Body of pancreas (tissue), 4 donors: ENCODE measurements around the gene PHETA2. TPM values are rescaled to one million over a fixed set of nuclear protein-coding genes. Genes with fewer than 3 reads are reported as not detected.
A peak's percentile ranks its signal among the peaks of the same experiment; 100 is the strongest.

ENCODE experiments used
- ATAC-seq: fragments of 150-250 bp; one replicate; pipeline ENCODE4 v1.9.1; 2016
- DNase-seq, 4 donors: peaks; one replicate each; pipeline ENCODE4 v3.0.0-alpha.2; 2019
- H3K27ac ChIP-seq, 4 donors: fragments of 200-600 bp; sonication (generic); 1 replicate in 3 of 4; 2 replicates in 1 of 4; pipeline versions ENCODE4 v1.5.1 to v1.6.1; 2016 to 2019; ENCODE audit warnings: mild to moderate bottlenecking in 1 of 4, mixed read lengths in 1 of 4, moderate library complexity in 1 of 4
- H3K27me3 ChIP-seq, 2 donors: fragments of 200-600 bp; sonication (generic); one replicate each; pipeline ENCODE4 v1.6.0; 2016; ENCODE audit warnings: mild to moderate bottlenecking in 1 of 2
- H3K36me3 ChIP-seq, 2 donors: fragments of 200-600 bp; sonication (generic); replicated peaks in 1 of 2; 2 replicates each; pipeline ENCODE4 v1.5.1; 2016; ENCODE audit warnings: low read depth in 2 of 2; ENCODE audit not compliant: insufficient read depth in 1 of 2
- H3K4me1 ChIP-seq: fragments of 200-600 bp; sonication (generic); one replicate; pipeline ENCODE4 v1.6.0; 2016
- H3K4me3 ChIP-seq, 2 donors: fragments of 200-600 bp; sonication (generic); 1 replicate in 1 of 2; 2 replicates in 1 of 2; pipeline ENCODE4 v1.5.1; 2016 to 2019
- H3K9me3 ChIP-seq, 3 donors: fragments of 200-600 bp; sonication (generic); 1 replicate in 2 of 3; 2 replicates in 1 of 3; pipeline ENCODE4 v1.5.1; 2016
- POLR2A ChIP-seq, 3 donors: fragments of 450-650 bp; IDR thresholded peaks; one replicate each; pipeline ENCODE4 v1.6.1; 2016; ENCODE audit warnings: antibody characterized with exemption in 3 of 3, mild to moderate bottlenecking in 2 of 3
- WGBS, 2 donors: methylation state at CpG; one replicate each; pipeline ENCODE4 v1.1.5; 2017; 5-methylcytosine and 5-hydroxymethylcytosine counted together
- intact Hi-C: fragments of 100-400 bp; cut with DNase I; formaldehyde crosslinking; loops from one replicate; pipeline ENCODE4 v1.15.1; 2023
- total RNA-seq, 2 donors: library from RNA; depleted of rRNA; stranded (reverse); fragments of >200 nt; gene quantifications; one replicate each; pipeline ENCODE4 v1.1.0, GENCODE V29; 2016
- TF ChIP-seq, protein P1 (sequence below), 7 experiments: fragments of 450-650 bp in 4 of 7; fragments of 200-600 bp in 3 of 7; sonication (generic) in 3 of 7; IDR thresholded peaks; one replicate each; pipeline ENCODE4 v1.5.1; 2016 to 2019; ENCODE audit warnings: antibody characterized with exemption in 7 of 7

PHETA2 gene
- total RNA-seq, 2 donors from 2014 or later: 9.2 to 12.2 TPM

DNA sequence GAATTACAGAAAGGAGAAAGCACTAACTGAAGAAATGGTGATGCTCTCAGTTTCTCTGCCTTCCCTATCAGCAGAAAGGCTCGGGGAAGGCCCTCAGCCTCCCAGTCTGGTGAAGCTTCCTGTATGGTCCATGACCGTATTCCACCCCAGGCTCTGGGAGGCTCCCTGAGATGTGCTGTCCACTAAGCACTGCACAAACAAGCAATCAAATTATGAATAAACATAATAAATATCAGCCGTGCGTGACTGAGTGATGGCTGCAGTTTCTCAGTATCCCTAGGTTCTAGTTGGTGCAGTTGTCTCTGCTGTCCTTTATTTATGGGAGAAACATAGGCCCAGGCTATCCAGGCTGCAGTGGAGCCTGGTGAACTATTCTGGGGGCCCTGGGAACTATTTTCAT is 9.1 kb downstream of the PHETA2 start:
- no peak for TF ChIP-seq POLR2A (IDR thresholded peaks at IDR 0.05)
- TF ChIP-seq, protein P1, sequence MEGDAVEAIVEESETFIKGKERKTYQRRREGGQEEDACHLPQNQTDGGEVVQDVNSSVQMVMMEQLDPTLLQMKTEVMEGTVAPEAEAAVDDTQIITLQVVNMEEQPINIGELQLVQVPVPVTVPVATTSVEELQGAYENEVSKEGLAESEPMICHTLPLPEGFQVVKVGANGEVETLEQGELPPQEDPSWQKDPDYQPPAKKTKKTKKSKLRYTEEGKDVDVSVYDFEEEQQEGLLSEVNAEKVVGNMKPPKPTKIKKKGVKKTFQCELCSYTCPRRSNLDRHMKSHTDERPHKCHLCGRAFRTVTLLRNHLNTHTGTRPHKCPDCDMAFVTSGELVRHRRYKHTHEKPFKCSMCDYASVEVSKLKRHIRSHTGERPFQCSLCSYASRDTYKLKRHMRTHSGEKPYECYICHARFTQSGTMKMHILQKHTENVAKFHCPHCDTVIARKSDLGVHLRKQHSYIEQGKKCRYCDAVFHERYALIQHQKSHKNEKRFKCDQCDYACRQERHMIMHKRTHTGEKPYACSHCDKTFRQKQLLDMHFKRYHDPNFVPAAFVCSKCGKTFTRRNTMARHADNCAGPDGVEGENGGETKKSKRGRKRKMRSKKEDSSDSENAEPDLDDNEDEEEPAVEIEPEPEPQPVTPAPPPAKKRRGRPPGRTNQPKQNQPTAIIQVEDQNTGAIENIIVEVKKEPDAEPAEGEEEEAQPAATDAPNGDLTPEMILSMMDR (IDR thresholded peaks at IDR 0.05): no peak
- H3K27ac ChIP-seq: no peak overlapping the region
- intact Hi-C loops: no loop called here
- H3K27me3 ChIP-seq: no peaks in the 10 kb centered on the region
- no peaks in the 10 kb centered on the region for H3K9me3 ChIP-seq
- no peak overlapping the region for H3K4me3 ChIP-seq
- H3K4me1 ChIP-seq: peaks cover 39% of the 10 kb centered on the region
- peaks cover 0 to 14% of the 10 kb centered on the region in 2 donors for H3K36me3 ChIP-seq
- DNase-seq (no peak), ATAC-seq (no peak)
- 93 to 94% methylated on average over 4 of the region's 4 CpGs for WGBS, 2 donors

DNA sequence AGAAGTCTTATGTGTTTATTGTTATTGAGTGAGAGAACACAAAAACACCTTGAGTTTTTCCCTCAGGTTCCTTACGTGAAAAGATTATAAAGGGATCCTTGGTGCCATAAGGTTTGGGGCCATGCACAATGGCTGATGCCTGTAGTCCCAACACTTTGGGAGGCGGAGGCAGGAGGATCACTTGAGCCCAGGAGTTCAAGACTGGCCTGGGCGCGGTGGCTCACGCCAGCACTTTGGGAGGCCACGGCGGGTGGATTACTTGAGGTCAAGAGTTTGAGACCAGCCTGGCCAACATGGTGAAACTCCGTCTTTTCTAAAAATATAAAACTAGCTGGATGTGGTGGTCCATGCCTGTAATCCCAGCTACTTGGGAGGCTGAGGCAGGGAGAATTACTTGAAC is 10.8 kb downstream of the PHETA2 start:
- Histone ChIP-seq H3K4me1 (peaks cover 40% of the 10 kb centered on the region), H3K27me3 (no peaks in the 10 kb centered on the region), H3K9me3 (no peaks in the 10 kb centered on the region), H3K27ac (no peak overlapping the region), H3K4me3 (no peak overlapping the region), H3K36me3 (peaks cover 0 to 14% of the 10 kb centered on the region in 2 donors)
- WGBS, 2 donors: 91 to 95% methylated on average over 8 of the region's 8 CpGs
- TF ChIP-seq, protein P1 (IDR thresholded peaks at IDR 0.05): no peak
- TF ChIP-seq POLR2A (IDR thresholded peaks at IDR 0.05): no peak
- ATAC-seq (no peak), DNase-seq (no peak)
- intact Hi-C loops: no loop called here

DNA sequence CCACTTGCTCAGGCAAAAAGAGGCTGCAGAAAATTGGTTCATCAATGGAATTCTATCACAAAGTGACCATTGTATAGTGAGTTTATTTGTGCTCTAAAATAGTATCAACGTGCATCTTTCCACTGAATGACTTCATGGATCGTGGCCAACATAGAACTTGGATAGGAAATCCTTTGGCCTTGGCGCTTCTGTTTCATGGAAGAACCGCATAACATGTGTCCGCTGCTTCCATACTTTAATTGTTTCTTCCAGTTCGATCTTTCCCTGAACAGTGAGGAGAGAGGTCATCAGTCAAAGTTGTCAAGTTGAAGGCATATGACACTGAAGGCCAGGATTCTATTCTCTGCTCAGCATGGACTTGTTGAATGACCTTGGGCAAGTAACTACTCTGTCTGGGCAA is 12.0 kb downstream of the PHETA2 start:
- Histone ChIP-seq H3K4me1 (peaks cover 34% of the 10 kb centered on the region), H3K36me3 (peaks cover 0 to 14% of the 10 kb centered on the region in 2 donors), H3K27ac (no peak overlapping the region), H3K27me3 (no peaks in the 10 kb centered on the region), H3K4me3 (no peak overlapping the region), H3K9me3 (no peaks in the 10 kb centered on the region)
- DNase-seq (no peak), ATAC-seq (no peak)
- 52 to 59% methylated on average over 6 of the region's 6 CpGs for WGBS, 2 donors
- intact Hi-C loops: no loop called here
- TF ChIP-seq POLR2A (IDR thresholded peaks at IDR 0.05): no peak
- TF ChIP-seq, protein P1 (IDR thresholded peaks at IDR 0.05): no peak

DNA sequence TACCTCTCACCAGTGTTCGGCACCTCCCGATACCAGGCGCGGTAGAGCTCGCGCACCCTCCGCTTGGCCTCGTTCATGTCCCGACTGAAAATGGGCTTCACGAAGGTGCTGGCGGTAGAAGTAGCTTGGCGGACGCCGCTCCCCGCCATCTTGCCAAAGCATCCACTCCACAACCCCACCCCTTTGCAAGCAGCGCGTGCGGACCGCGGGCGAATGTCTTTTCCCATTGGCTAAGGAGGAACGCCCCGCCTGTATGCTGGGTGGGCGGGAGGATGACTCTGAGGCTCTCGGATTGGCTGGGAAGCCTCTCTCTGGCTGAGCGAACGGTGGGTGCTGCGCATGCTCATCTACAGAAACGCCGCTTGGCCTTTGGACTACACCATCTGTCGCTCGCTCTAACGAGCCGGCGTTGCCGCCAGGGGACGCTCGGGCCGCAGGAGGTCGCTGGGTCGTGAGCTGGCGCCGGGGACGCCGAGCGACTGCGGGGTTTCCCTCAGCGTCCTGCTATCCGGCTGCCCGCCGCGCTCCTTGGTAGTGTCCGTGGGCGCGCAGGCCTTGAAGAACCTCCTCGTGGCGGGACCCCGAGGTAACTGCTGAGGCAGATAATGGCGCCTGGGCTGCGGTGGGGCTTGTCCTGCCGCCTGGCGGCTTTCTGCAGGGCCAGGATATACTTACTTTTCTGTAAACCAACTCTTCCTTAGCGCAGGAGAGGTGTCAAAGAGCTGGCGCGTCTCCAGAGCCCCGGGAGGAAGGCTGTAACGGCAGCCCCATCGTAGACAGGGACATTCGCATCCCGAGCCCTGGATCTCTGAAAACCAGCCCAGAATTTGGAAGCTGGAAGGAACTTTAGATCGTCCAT is 16.8 kb downstream of the PHETA2 start, which contains the start of gene NDUFA6:
NDUFA6 (minus strand) TSS at position 177 of the 859 bp plus-strand sequence; CDS start at position 149, 28 bp downstream.
- WGBS, 2 donors: 0% methylated on average over 1 to 70 of the region's 71 CpGs
- H3K27ac ChIP-seq: peak within 1 kb of the TSS; percentile 85 to 99 (median 98)
- H3K4me1 ChIP-seq: peaks cover 26% of the 10 kb centered on the region
- intact Hi-C loops: loop anchor here (10.0 kb wide), 1 partner anchor 344 kb away; the partner anchor contains the start of gene NFAM1
- H3K4me3 ChIP-seq: peak within 1 kb of the TSS; percentile 39 to 88
- peak; percentile 91 to 97 (median 96) for TF ChIP-seq POLR2A (IDR thresholded peaks at IDR 0.05)
- TF ChIP-seq, protein P1 (IDR thresholded peaks at IDR 0.05): peak; percentile 81 to 99 (median 99)
- H3K9me3 ChIP-seq: no peaks in the 10 kb centered on the region
- ATAC-seq (peak; percentile 97), DNase-seq (peak; percentile 99 to 100 (median 100))
- H3K27me3 ChIP-seq: no peaks in the 10 kb centered on the region
- peaks cover 0 to 5% of the 10 kb centered on the region in 2 donors for H3K36me3 ChIP-seq
